AG04449 (cell line): ENCODE measurements around the gene SLC17A1.

Experiments used
- CTCF ChIA-PET: fragments of 350-600 bp; formaldehyde crosslinking; extraction: SDS; loops from one replicate; lab custom pipeline; 2021; ENCODE audit warnings: antibody characterized with exemption; lab: Yijun Ruan, JAX
- POLR2A ChIA-PET: fragments of 400-600, 350-600 bp; formaldehyde crosslinking; extraction: SDS; loops from one replicate; lab custom pipeline; 2020; ENCODE audit warnings: antibody characterized with exemption, inconsistent platforms; lab: Yijun Ruan, JAX
- DNase-seq: peaks from one replicate; pipeline ENCODE4 v3.0.0-alpha.2; 2010; ENCODE audit warnings: low read depth, low spot score
- H3K4me3 ChIP-seq: 2 replicates; pipeline ENCODE4 v1.5.1; 2011; ENCODE audit warnings: low read depth, mild to moderate bottlenecking, control low read depth, low read length
- CTCF ChIP-seq: IDR thresholded peaks from one replicate; pipeline ENCODE4 v1.5.1; 2011; ENCODE audit warnings: mild to moderate bottlenecking, moderate library complexity, low read length, control low read depth, inconsistent platforms; ENCODE audit not compliant: insufficient read depth; ENCODE audit errors: missing control alignments

SLC17A1 gene

GRCh38 chr6:25781134-25781533, 50.7 kb downstream of the SLC17A1 start:
- POLR2A ChIA-PET = no interaction called here
- CTCF ChIA-PET = interaction anchor here (1.3 kb wide), 1 partner anchor 222 kb away, joined by 5 read pairs; no protein-coding TSS in a partner anchor
- no peak for DNase-seq

DNA sequence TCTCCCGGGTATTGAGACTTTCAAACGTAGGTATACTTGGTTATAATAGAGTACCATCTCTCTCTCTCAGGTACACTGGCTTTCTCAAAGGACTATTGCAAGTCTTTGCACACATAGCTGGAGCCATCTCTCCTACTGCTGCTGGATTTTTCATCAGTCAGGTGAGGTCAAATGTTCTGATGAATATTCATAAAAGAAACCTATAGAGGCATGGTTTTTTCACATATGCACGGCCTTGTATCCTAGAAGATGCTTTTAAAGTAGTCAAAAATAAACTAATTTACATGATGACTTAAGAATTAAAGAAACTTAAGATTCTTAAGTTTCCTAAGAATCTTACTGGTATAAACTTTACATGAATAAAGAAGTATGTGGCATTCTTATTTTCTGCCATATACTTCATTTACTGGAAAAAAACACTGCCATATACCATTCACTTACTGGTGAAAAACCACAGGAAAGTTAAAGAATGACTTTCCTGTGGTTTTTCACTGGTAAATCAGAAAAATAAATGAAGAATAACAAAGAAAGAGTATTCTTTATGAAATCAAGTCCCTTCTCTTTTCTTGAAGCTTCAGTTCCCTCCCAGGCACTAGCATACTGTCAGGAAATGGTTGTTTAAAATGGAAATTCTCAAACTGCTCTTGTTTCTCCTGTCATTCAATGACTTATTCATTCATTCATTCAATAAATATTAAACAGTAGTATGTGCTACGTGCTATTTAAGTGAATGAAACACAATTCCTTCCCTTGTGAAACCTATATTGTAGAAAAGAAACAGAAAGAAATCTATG, 53.8 kb downstream of the SLC17A1 start:
- no peak for TF ChIP-seq CTCF
- H3K4me3 ChIP-seq = no peak overlapping the region
- DNase-seq = no peak
- POLR2A ChIA-PET = no interaction called here
- CTCF ChIA-PET = interaction anchor here (1.2 kb wide), 1 partner anchor 11 kb away, joined by 3 read pairs; no protein-coding TSS in a partner anchor

More at GRCh38 chr6:25781134-25781533, 50.7 kb downstream of the SLC17A1 start:
- no peak for TF ChIP-seq CTCF
- no peak overlapping the region for H3K4me3 ChIP-seq

DNA sequence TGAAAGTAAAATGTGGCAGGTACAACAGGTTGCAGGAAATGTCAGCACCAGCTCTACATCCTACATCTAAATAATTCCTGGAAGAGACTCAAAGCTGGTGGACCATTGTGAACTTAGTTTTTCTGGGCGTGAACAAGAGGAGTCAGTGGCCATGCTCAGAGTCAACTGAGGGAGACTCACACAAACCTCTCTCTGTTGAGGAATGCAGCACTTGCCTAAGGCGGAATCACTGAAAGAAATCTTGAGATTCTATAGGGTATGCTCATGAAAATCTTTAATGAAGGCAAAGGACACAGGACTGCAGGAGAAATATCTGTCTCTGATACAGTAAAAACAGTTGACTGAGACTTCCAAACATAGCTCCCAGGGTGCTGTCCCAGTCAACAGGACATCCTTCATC, 54.8 kb downstream of the SLC17A1 start:
- POLR2A ChIA-PET = no interaction called here
- H3K4me3 ChIP-seq = no peak overlapping the region
- TF ChIP-seq CTCF = no peak
- CTCF ChIA-PET = interaction anchor here (1.2 kb wide), 1 partner anchor 12 kb away, joined by 3 read pairs; no protein-coding TSS in a partner anchor
- no peak for DNase-seq

- no peak for TF ChIP-seq CTCF
- ChIA-PET CTCF (no interaction called here), POLR2A (no interaction called here)
- no peak for DNase-seq
- H3K4me3 ChIP-seq = no peak overlapping the region
These were observed 57.6 kb downstream of the SLC17A1 start for GRCh38 chr6:25774120-25774715.

GRCh38 chr6:25769983-25770382, 61.9 kb downstream of the SLC17A1 start:
- POLR2A ChIA-PET = no interaction called here
- no peak for TF ChIP-seq CTCF
- no peak overlapping the region for H3K4me3 ChIP-seq
- no peak for DNase-seq
- CTCF ChIA-PET = interaction anchor here (1.1 kb wide), 1 partner anchor 9 kb away, joined by 3 read pairs; no protein-coding TSS in a partner anchor

- ChIA-PET POLR2A (no interaction called here), CTCF (interaction anchor here (1.6 kb wide), 1 partner anchor 51 kb away, joined by 4 read pairs; no protein-coding TSS in a partner anchor)
- no peak overlapping the region for H3K4me3 ChIP-seq
- DNase-seq = no peak
- no peak for TF ChIP-seq CTCF
These were observed 63.3 kb downstream of the SLC17A1 start for GRCh38 chr6:25768566-25768965.
